Adrenal gland (tissue), 5 donors: ENCODE data around the gene UCN2.

Experiments used
- POLR2A ChIP-seq, 2 donors: fragments of 450-650 bp; IDR thresholded peaks; one replicate each; pipeline ENCODE4 v1.6.1; 2017; ENCODE audit warnings: antibody characterized with exemption in 2 of 2, mild to moderate bottlenecking in 2 of 2, moderate library complexity in 1 of 2
- TF ChIP-seq, protein P1 (sequence below), 6 experiments: fragments of 450-650 bp in 4 of 6; fragments of 200-600 bp in 2 of 6; sonication (generic) in 1 of 6; IDR thresholded peaks; 1 replicate in 5 of 6; 2 replicates in 1 of 6; pipeline versions ENCODE4 v1.5.1 to v1.8.0; 2016 to 2021; ENCODE audit warnings: antibody characterized with exemption in 6 of 6, mild to moderate bottlenecking in 2 of 6, moderate library complexity in 1 of 6
- donor health status: DM: no; HTN: no; CAD: no.

DNA sequence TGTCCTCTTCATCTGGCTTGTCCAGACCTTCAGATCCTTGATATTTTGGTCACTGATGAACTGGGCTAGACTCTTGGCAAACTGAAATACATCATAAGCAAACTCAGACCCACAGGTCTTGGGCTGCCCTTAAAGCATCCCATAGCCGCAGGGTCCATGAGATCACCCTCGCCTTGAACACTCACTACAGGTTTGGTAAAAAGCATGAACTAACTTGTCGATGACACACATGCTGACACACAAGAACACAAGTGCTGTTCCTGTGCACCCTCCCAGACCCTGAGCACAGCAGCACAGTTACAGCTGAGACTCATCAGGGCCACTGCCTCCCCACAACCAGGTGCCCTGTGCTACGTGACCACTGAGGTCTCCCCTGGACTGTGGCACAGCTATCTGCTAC lies 28.0 kb downstream of the UCN2 start:
- TF ChIP-seq, protein P1, sequence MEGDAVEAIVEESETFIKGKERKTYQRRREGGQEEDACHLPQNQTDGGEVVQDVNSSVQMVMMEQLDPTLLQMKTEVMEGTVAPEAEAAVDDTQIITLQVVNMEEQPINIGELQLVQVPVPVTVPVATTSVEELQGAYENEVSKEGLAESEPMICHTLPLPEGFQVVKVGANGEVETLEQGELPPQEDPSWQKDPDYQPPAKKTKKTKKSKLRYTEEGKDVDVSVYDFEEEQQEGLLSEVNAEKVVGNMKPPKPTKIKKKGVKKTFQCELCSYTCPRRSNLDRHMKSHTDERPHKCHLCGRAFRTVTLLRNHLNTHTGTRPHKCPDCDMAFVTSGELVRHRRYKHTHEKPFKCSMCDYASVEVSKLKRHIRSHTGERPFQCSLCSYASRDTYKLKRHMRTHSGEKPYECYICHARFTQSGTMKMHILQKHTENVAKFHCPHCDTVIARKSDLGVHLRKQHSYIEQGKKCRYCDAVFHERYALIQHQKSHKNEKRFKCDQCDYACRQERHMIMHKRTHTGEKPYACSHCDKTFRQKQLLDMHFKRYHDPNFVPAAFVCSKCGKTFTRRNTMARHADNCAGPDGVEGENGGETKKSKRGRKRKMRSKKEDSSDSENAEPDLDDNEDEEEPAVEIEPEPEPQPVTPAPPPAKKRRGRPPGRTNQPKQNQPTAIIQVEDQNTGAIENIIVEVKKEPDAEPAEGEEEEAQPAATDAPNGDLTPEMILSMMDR (IDR thresholded peaks at IDR 0.05): no peak
- no peak for TF ChIP-seq POLR2A (IDR thresholded peaks at IDR 0.05)
